HepG2 (cell line): ENCODE results near the gene COL27A1. TPM values are rescaled to one million over a fixed set of nuclear protein-coding genes. Genes with fewer than 3 reads are reported as not detected.

Source experiments
- AHR ChIP-seq: IDR thresholded peaks from 2 replicates; pipeline ENCODE4 v1.6.1; 2018; ENCODE audit warnings: missing genetic modification reagents, missing compliant biosample characterization
- ATM ChIP-seq: fragments of 450-650 bp; IDR thresholded peaks from 2 replicates; pipeline ENCODE4 v1.7.1; 2017; ENCODE audit warnings: mild to moderate bottlenecking, borderline replicate concordance
- HDAC6 ChIP-seq: fragments of 200-600 bp; sonication (generic); IDR thresholded peaks from 2 replicates; pipeline ENCODE4 v1.7.0; 2017; ENCODE audit warnings: mild to moderate bottlenecking, antibody characterized with exemption, low read length, low read depth
- JUNB ChIP-seq: sonication (generic); formaldehyde crosslinking; IDR thresholded peaks from 2 replicates; pipeline ENCODE4 v1.8.0; 2022; ENCODE audit warnings: missing genetic modification reagents, mild to moderate bottlenecking, borderline replicate concordance
- MEIS1 ChIP-seq: sonication (generic); formaldehyde crosslinking; IDR thresholded peaks from 2 replicates; pipeline ENCODE4 v1.9.0; 2021; ENCODE audit warnings: mild to moderate bottlenecking, missing genetic modification reagents, moderate library complexity, borderline replicate concordance
- NR1H2 ChIP-seq: sonication (generic); formaldehyde crosslinking; IDR thresholded peaks from 2 replicates; pipeline ENCODE4 v1.8.1; 2022; ENCODE audit warnings: low read depth, missing genetic modification reagents, borderline replicate concordance
- PHF20 ChIP-seq: sonication (generic); formaldehyde crosslinking; IDR thresholded peaks from 2 replicates; pipeline ENCODE4 v1.5.0; 2020; ENCODE audit warnings: mild to moderate bottlenecking, missing genetic modification reagents
- RCOR2 ChIP-seq: IDR thresholded peaks from 2 replicates; pipeline ENCODE4 v1.6.1; 2016; ENCODE audit warnings: missing biosample characterization, missing genetic modification reagents
- SMAD3 ChIP-seq: sonication (generic); formaldehyde crosslinking; IDR thresholded peaks from 2 replicates; pipeline ENCODE4 v1.4.0; 2020; ENCODE audit warnings: missing genetic modification reagents
- SP1 ChIP-seq, 2 experiments: fragments of 450-650 bp in 1 of 2; sonication (generic) in 1 of 2; formaldehyde crosslinking in 1 of 2; IDR thresholded peaks; 2 replicates each; pipeline versions ENCODE4 v1.4.0 to v1.6.1; 2016 to 2020; ENCODE audit warnings: missing genetic modification reagents in 1 of 2
- TEAD2 ChIP-seq: sonication (generic); formaldehyde crosslinking; IDR thresholded peaks from 2 replicates; pipeline ENCODE4 v1.9.0; 2021; ENCODE audit warnings: missing genetic modification reagents
- ZBTB20 ChIP-seq: sonication (generic); formaldehyde crosslinking; IDR thresholded peaks from 2 replicates; pipeline ENCODE4 v1.8.1; 2023; ENCODE audit warnings: missing genetic modification reagents, low read depth, mild to moderate bottlenecking, borderline replicate concordance
- ZC3H4 ChIP-seq: sonication (generic); formaldehyde crosslinking; IDR thresholded peaks from 2 replicates; pipeline ENCODE4 v1.4.0; 2020; ENCODE audit warnings: missing genetic modification reagents, borderline replicate concordance
- ZFP41 ChIP-seq: sonication (generic); formaldehyde crosslinking; IDR thresholded peaks from 2 replicates; pipeline ENCODE4 v1.4.0; 2020; ENCODE audit warnings: mild to moderate bottlenecking, missing genetic modification reagents, borderline replicate concordance
- ZIK1 ChIP-seq: sonication (generic); formaldehyde crosslinking; IDR thresholded peaks from 2 replicates; pipeline ENCODE4 v1.5.0; 2020; ENCODE audit warnings: mild to moderate bottlenecking, low read depth, missing genetic modification reagents, borderline replicate concordance
- ZNF30 ChIP-seq: sonication (generic); formaldehyde crosslinking; IDR thresholded peaks from 2 replicates; pipeline ENCODE4 v1.5.0; 2020; ENCODE audit warnings: mild to moderate bottlenecking, missing genetic modification reagents
- ZNF496 ChIP-seq: sonication (generic); formaldehyde crosslinking; IDR thresholded peaks from 2 replicates; pipeline ENCODE4 v1.8.1; 2023; ENCODE audit warnings: mild to moderate bottlenecking, moderate library complexity, missing genetic modification reagents; ENCODE audit not compliant: insufficient replicate concordance
- ZNF609 ChIP-seq: sonication (generic); formaldehyde crosslinking; IDR thresholded peaks from 2 replicates; pipeline ENCODE4 v1.4.0; 2020; ENCODE audit warnings: mild to moderate bottlenecking, missing genetic modification reagents, borderline replicate concordance
- ZNF644 ChIP-seq: IDR thresholded peaks from 2 replicates; pipeline ENCODE4 v1.6.1; 2016; ENCODE audit warnings: low read depth
- ZNF678 ChIP-seq: sonication (generic); formaldehyde crosslinking; IDR thresholded peaks from 2 replicates; pipeline ENCODE4 v1.4.0; 2020; ENCODE audit warnings: mild to moderate bottlenecking, missing genetic modification reagents
- ZNF724P ChIP-seq: sonication (generic); formaldehyde crosslinking; IDR thresholded peaks from 2 replicates; pipeline ENCODE4 v1.8.0; 2022; ENCODE audit warnings: missing genetic modification reagents, borderline replicate concordance
- ZNF879 ChIP-seq: sonication (generic); formaldehyde crosslinking; IDR thresholded peaks from 2 replicates; pipeline ENCODE4 v1.8.1; 2023; ENCODE audit warnings: missing genetic modification reagents
- ZSCAN31 ChIP-seq: sonication (generic); formaldehyde crosslinking; IDR thresholded peaks from 2 replicates; pipeline ENCODE4 v1.5.0; 2020; ENCODE audit warnings: low read depth, mild to moderate bottlenecking, missing genetic modification reagents
- polyA plus RNA-seq, 8 experiments: library from polyadenylated mRNA; depleted of rRNA in 3 of 8; stranded (reverse) in 7 of 8; unstranded in 1 of 8; fragments of >200 nt; fragmentation: Illumina TruSeq in 4 of 8; extraction: Trizol in 4 of 8; gene quantifications; 2 replicates each; pipeline versions ENCODE4 v1.2.1 to v1.2.3, GENCODE V29; 2011 to 2016; ENCODE audit warnings: low read depth in 4 of 8, missing spikeins in 1 of 8, mixed read lengths in 1 of 8; ENCODE audit not compliant: insufficient read depth in 1 of 8
- total RNA-seq, 5 experiments: library from RNA; depleted of rRNA; stranded (reverse); fragments of >200 nt; fragmentation: Illumina TruSeq; extraction: Trizol; gene quantifications; 2 replicates each; pipeline ENCODE4 v1.2.3, GENCODE V29; 2016; ENCODE audit warnings: low read depth in 1 of 5
- TF ChIP-seq, protein P1 (sequence below): sonication (generic); formaldehyde crosslinking; conservative IDR thresholded peaks from 2 replicates; pipeline ENCODE4 v1.8.0; 2022; ENCODE audit warnings: low read depth, missing genetic modification reagents

Gene COL27A1
- total and polyA plus RNA-seq, 2 of the 13 experiments (the other 11 are each of a cell fraction or from before 2014, with no cell fraction given): 71.3 to 89.1 TPM

DNA sequence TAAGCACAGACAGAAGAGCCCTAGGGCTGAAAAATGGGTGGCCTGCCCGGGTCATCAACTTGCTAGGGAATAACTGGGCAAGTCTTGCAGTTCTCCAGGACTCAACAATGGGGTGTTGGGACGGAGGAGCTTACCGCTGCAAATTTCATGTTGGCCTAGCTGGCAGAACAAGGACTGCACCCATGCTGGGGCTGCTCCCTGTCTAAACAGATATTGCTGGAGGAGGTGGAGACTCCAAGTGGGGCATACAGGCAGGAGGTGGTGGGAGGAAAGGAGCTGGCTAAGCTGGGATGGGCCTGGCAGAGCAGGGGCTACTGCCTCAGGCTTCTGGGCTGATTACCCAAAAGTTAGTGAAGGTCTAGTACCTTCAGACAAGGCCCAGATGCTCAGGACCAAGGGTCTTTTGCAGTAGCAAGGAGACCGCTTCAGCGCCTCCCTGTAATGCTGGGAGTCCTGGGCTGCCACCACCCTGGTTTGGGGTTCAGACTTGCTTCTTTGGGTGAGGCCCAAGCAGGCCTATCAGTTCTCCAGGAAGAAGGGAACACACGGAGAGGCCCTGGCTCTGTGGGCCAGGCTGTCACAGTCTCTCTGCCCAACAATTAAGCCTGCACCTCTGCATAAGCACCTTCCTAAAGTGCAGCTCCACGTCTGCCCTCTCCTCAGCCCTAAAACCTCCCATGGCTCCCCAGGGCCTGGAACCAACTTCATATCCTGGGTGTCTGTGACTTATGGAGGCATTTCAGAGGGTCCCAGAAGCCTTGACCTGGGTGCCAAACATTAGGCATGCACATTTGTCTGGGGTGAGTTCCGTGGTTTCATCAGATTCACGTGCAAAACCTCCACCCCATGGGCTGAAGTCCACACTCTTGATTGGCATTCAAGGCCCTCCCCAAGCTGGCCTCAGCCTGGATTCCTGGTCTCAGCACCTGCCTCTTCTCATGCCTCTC is 32.0 kb upstream of the COL27A1 start (continued):
- TF ChIP-seq NR1H2 (CRISPR knock-in tag) (no peak), ZNF644 (CRISPR knock-in tag) (no peak), ZNF879 (CRISPR knock-in tag) (no peak), ZNF724P (CRISPR knock-in tag) (no peak), ZIK1 (no peak), PHF20 (CRISPR knock-in tag) (no peak), ATM (no peak), JUNB (CRISPR knock-in tag) (no peak), TEAD2 (no peak), ZC3H4 (CRISPR knock-in tag) (no peak), ZNF609 (CRISPR knock-in tag) (peak; percentile 79), MEIS1 (CRISPR knock-in tag) (peak; percentile 72; the same call in 1 of the 2 replicates), ZBTB20 (CRISPR knock-in tag) (no peak), ZNF30 (CRISPR knock-in tag) (no peak), ZNF678 (CRISPR knock-in tag) (no peak), ZFP41 (no peak), ZNF496 (no peak), ZSCAN31 (no peak), AHR (CRISPR knock-in tag) (no peak), SP1 (IDR thresholded peaks at IDR 0.05) (no peak), SP1 (CRISPR knock-in tag; IDR thresholded peaks at IDR 0.05) (no peak), HDAC6 (no peak), RCOR2 (CRISPR knock-in tag) (peak; percentile 62; the same call in 1 of the 2 replicates), SMAD3 (CRISPR knock-in tag) (0 out of 2 replicates have a peak, but pooled peaks have one; percentile 32)
- TF ChIP-seq, protein P1, sequence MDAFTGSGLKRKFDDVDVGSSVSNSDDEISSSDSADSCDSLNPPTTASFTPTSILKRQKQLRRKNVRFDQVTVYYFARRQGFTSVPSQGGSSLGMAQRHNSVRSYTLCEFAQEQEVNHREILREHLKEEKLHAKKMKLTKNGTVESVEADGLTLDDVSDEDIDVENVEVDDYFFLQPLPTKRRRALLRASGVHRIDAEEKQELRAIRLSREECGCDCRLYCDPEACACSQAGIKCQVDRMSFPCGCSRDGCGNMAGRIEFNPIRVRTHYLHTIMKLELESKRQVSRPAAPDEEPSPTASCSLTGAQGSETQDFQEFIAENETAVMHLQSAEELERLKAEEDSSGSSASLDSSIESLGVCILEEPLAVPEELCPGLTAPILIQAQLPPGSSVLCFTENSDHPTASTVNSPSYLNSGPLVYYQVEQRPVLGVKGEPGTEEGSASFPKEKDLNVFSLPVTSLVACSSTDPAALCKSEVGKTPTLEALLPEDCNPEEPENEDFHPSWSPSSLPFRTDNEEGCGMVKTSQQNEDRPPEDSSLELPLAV (CRISPR knock-in tag): no peak
